ENCODE data around the gene PRPF39. TPM values are rescaled to one million over a fixed set of nuclear protein-coding genes. Genes with fewer than 3 reads are reported as not detected.

Gene PRPF39
- total and polyA plus RNA-seq, 2 of the 13 experiments (the other 11 are each of a cell fraction or from before 2014, with no cell fraction given), result 44.2 to 65.0 TPM

DNA sequence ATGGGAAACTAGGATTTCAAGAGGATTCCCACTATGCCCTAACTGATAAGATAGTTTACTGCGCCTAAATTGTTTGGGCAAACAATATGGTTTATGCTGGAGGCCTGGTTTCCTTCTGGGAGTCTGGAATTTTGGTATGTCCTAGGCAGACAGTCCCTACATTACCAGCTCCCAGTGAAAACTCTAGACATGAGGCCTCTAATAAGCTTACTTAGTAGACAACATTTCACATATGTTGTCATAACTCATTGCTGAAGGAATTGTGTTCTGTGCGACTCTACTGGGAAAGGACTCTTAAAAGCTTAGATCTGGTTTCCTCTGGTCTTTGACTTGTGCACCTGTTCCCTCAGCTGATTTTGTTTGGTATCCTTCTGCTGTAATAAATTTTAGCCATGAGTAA lies 18.0 kb upstream of the PRPF39 start (continued):
- TF ChIP-seq, protein P1, sequence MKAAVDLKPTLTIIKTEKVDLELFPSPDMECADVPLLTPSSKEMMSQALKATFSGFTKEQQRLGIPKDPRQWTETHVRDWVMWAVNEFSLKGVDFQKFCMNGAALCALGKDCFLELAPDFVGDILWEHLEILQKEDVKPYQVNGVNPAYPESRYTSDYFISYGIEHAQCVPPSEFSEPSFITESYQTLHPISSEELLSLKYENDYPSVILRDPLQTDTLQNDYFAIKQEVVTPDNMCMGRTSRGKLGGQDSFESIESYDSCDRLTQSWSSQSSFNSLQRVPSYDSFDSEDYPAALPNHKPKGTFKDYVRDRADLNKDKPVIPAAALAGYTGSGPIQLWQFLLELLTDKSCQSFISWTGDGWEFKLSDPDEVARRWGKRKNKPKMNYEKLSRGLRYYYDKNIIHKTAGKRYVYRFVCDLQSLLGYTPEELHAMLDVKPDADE (CRISPR knock-in tag; IDR thresholded peaks at IDR 0.05), result no peak
- TF ChIP-seq ZNF572 (CRISPR knock-in tag; IDR thresholded peaks at IDR 0.05) (no peak), RARG (CRISPR knock-in tag; IDR thresholded peaks at IDR 0.05; ENCODE audit: low read depth) (no peak), HES4 (CRISPR knock-in tag; IDR thresholded peaks at IDR 0.05; ENCODE audit: borderline replicate concordance) (no peak), PITX1 (CRISPR knock-in tag; IDR thresholded peaks at IDR 0.05) (no peak), ZNF207 (IDR thresholded peaks at IDR 0.05; ENCODE audit: borderline replicate concordance) (no peak)
- TF ChIP-seq, protein P2, sequence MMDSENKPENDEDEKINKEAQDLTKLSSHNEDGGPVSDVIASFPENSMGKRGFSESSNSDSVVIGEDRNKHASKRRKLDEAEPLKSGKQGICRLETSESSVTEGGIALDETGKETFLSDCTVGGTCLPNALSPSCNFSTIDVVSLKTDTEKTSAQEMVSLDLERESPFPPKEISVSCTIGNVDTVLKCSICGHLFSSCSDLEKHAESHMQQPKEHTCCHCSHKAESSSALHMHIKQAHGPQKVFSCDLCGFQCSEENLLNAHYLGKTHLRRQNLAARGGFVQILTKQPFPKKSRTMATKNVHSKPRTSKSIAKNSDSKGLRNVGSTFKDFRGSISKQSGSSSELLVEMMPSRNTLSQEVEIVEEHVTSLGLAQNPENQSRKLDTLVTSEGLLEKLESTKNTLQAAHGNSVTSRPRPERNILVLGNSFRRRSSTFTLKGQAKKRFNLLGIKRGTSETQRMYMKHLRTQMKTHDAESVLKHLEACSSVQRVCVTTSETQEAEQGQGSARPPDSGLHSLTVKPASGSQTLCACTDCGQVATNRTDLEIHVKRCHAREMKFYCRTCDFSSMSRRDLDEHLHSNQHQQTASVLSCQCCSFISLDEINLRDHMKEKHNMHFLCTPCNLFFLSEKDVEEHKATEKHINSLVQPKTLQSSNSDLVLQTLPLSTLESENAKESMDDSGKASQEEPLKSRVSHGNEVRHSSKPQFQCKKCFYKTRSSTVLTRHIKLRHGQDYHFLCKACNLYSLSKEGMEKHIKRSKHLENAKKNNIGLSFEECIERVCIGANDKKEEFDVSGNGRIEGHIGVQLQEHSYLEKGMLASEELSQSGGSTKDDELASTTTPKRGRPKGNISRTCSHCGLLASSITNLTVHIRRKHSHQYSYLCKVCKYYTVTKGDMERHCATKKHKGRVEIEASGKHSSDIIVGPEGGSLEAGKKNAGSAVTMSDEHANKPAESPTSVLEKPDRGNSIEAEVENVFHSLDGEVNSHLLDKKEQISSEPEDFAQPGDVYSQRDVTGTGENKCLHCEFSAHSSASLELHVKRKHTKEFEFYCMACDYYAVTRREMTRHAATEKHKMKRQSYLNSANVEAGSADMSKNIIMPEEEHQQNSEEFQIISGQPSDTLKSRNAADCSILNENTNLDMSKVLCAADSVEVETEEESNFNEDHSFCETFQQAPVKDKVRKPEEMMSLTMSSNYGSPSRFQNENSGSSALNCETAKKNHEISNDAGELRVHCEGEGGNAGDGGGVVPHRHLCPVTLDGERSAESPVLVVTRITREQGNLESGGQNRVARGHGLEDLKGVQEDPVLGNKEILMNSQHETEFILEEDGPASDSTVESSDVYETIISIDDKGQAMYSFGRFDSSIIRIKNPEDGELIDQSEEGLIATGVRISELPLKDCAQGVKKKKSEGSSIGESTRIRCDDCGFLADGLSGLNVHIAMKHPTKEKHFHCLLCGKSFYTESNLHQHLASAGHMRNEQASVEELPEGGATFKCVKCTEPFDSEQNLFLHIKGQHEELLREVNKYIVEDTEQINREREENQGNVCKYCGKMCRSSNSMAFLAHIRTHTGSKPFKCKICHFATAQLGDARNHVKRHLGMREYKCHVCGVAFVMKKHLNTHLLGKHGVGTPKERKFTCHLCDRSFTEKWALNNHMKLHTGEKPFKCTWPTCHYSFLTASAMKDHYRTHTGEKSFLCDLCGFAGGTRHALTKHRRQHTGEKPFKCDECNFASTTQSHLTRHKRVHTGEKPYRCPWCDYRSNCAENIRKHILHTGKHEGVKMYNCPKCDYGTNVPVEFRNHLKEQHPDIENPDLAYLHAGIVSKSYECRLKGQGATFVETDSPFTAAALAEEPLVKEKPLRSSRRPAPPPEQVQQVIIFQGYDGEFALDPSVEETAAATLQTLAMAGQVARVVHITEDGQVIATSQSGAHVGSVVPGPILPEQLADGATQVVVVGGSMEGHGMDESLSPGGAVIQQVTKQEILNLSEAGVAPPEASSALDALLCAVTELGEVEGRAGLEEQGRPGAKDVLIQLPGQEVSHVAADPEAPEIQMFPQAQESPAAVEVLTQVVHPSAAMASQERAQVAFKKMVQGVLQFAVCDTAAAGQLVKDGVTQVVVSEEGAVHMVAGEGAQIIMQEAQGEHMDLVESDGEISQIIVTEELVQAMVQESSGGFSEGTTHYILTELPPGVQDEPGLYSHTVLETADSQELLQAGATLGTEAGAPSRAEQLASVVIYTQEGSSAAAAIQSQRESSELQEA (CRISPR knock-in tag; IDR thresholded peaks at IDR 0.05; ENCODE audit: not compliant biosample characterization), result no peak
- TF ChIP-seq, protein P3, sequence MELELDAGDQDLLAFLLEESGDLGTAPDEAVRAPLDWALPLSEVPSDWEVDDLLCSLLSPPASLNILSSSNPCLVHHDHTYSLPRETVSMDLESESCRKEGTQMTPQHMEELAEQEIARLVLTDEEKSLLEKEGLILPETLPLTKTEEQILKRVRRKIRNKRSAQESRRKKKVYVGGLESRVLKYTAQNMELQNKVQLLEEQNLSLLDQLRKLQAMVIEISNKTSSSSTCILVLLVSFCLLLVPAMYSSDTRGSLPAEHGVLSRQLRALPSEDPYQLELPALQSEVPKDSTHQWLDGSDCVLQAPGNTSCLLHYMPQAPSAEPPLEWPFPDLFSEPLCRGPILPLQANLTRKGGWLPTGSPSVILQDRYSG (CRISPR knock-in tag; IDR thresholded peaks at IDR 0.05), result no peak

All from HepG2 (cell line).